Panc1 (cell line): ENCODE results near the gene PKM. TPM values are rescaled to one million over a fixed set of nuclear protein-coding genes. Genes with fewer than 3 reads are reported as not detected.

ENCODE experiments used
- ATAC-seq: fragments of 200-7000 bp; cut with Tn5 transposase; 2 replicates; pipeline ENCODE4 v1.9.1; 2020; ENCODE audit warnings: mild to moderate bottlenecking, moderate library complexity
- BruUV-seq: library from RNA; stranded (reverse); fragments of 400-500 nt; replicated peaks from 2 replicates; lab custom pipeline; 2021; lab: Mats Ljungman, UMichigan
- CTCF ChIA-PET: fragments of 300-600 bp; sonication (Branson Sonifier 250); formaldehyde crosslinking; loops from one replicate; lab custom pipeline; 2022; ENCODE audit warnings: antibody characterized with exemption; lab: Charles Lee
- POLR2A ChIA-PET: fragments of 300-600 bp; sonication (Branson Sonifier 250); formaldehyde crosslinking; loops from one replicate; lab custom pipeline; 2022; ENCODE audit warnings: antibody characterized with exemption; lab: Charles Lee
- DNase-seq: peaks from one replicate; pipeline ENCODE4 v3.0.0-alpha.2; 2010; ENCODE audit warnings: low read depth, low spot score
- H3K27ac ChIP-seq: 2 replicates; pipeline ENCODE4 v1.5.1; 2011; ENCODE audit warnings: mild to moderate bottlenecking, low read length, inconsistent platforms
- H3K27me3 ChIP-seq: fragments of 200-500 bp; sonication (Bioruptor generic); 2 replicates; pipeline ENCODE4 v1.6.0; 2014; ENCODE audit warnings: low read length, inconsistent platforms; ENCODE audit not compliant: control insufficient read depth, insufficient read depth
- H3K36me3 ChIP-seq: fragments of 200-500 bp; sonication (Bioruptor generic); 2 replicates; pipeline ENCODE4 v1.5.1; 2014; ENCODE audit warnings: inconsistent platforms, mild to moderate bottlenecking, low read length, moderate library complexity; ENCODE audit not compliant: control insufficient read depth, insufficient read depth
- H3K4me1 ChIP-seq: 2 replicates; pipeline ENCODE4 v1.5.1; 2011; ENCODE audit warnings: inconsistent platforms, mild to moderate bottlenecking, low read length, moderate library complexity; ENCODE audit not compliant: control insufficient read depth, insufficient read depth
- H3K4me3 ChIP-seq, 2 experiments: 2 replicates each; pipeline ENCODE4 v1.5.1; 2011 to 2012; ENCODE audit warnings: low read depth in 2 of 2, low read length in 2 of 2, mild to moderate bottlenecking in 2 of 2, inconsistent platforms in 1 of 2, moderate library complexity in 1 of 2
- H3K9me3 ChIP-seq: fragments of 200-500 bp; sonication (Bioruptor generic); 2 replicates; pipeline ENCODE4 v1.5.1; 2014; ENCODE audit warnings: low read depth, mild to moderate bottlenecking, inconsistent platforms, low read length, moderate library complexity; ENCODE audit not compliant: control insufficient read depth, insufficient read depth
- POLR2AphosphoS5 ChIP-seq: IDR thresholded peaks from 2 replicates; pipeline ENCODE4 v1.6.1; 2012; ENCODE audit warnings: mild to moderate bottlenecking, low read depth, low read length, moderate library complexity
- REST ChIP-seq, 2 experiments: IDR thresholded peaks; 2 replicates each; pipeline ENCODE4 v1.6.1; 2011 to 2012; ENCODE audit warnings: low read depth in 2 of 2, control low read depth in 1 of 2, low read length in 1 of 2, mild to moderate bottlenecking in 1 of 2, moderate library complexity in 1 of 2; ENCODE audit not compliant: insufficient read depth in 1 of 2
- SIN3A ChIP-seq: IDR thresholded peaks from 2 replicates; pipeline ENCODE4 v1.6.1; 2012; ENCODE audit warnings: low read depth, mild to moderate bottlenecking, low read length, moderate library complexity, borderline replicate concordance; ENCODE audit not compliant: insufficient read depth
- TCF7L2 ChIP-seq: IDR thresholded peaks from 2 replicates; pipeline ENCODE4 v1.6.1; 2011; ENCODE audit warnings: mild to moderate bottlenecking, low read depth, low read length, inconsistent platforms
- in situ Hi-C: cut with HindIII; loops from 2 replicates; pipeline ENCODE4 v1.10.0; 2016; ENCODE audit warnings: low sequenced_read_pairs, low pct_unique_long_range_greater_than_20kb
- intact Hi-C: fragments of 100-400 bp; cut with micrococcal nuclease; formaldehyde crosslinking; loops from one replicate; pipeline ENCODE4 v1.10.0; 2022; ENCODE audit not compliant: unreplicated experiment
- total RNA-seq: library from RNA; stranded (reverse); gene quantifications from one replicate; pipeline ENCODE4 v1.2.1, GENCODE V29; 2021; ENCODE audit not compliant: unreplicated experiment
- TF ChIP-seq, protein P1 (sequence below): fragments of 450-650 bp; IDR thresholded peaks from 2 replicates; pipeline ENCODE4 v1.5.1; 2017; ENCODE audit warnings: mild to moderate bottlenecking

The PKM gene
- total RNA-seq, 1 experiment from 2014 or later, result 1,590 TPM

GRCh38 chr15:72227720-72228119 is 3.3 kb downstream of the PKM start:
- no peaks in the 10 kb centered on the region for H3K27me3 ChIP-seq
- no TSS peak for BruUV-seq
- intact Hi-C loops (no loop called here), in situ Hi-C loops (no loop called here)
- POLR2A ChIA-PET, result interaction anchor here (0.6 to 0.7 kb wide), 3 partner anchors 26 to 295 kb away, joined by 5 to 9 read pairs (median 8); no protein-coding TSS in a partner anchor
- peaks cover 25% of the 10 kb centered on the region for H3K36me3 ChIP-seq
- CTCF ChIA-PET, result interaction anchor here (0.7 to 1.7 kb wide), 2 partner anchors 26 to 1643 kb away, joined by 4 to 19 read pairs; no protein-coding TSS in a partner anchor
- ATAC-seq (no peak), DNase-seq (no peak)
- no peaks in the 10 kb centered on the region for H3K9me3 ChIP-seq
- H3K27ac ChIP-seq, result peak overlapping the region; percentile 96
- TF ChIP-seq, protein P1, sequence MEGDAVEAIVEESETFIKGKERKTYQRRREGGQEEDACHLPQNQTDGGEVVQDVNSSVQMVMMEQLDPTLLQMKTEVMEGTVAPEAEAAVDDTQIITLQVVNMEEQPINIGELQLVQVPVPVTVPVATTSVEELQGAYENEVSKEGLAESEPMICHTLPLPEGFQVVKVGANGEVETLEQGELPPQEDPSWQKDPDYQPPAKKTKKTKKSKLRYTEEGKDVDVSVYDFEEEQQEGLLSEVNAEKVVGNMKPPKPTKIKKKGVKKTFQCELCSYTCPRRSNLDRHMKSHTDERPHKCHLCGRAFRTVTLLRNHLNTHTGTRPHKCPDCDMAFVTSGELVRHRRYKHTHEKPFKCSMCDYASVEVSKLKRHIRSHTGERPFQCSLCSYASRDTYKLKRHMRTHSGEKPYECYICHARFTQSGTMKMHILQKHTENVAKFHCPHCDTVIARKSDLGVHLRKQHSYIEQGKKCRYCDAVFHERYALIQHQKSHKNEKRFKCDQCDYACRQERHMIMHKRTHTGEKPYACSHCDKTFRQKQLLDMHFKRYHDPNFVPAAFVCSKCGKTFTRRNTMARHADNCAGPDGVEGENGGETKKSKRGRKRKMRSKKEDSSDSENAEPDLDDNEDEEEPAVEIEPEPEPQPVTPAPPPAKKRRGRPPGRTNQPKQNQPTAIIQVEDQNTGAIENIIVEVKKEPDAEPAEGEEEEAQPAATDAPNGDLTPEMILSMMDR, result no peak
- TF ChIP-seq POLR2AphosphoS5 (no peak), REST (IDR thresholded peaks at IDR 0.05; ENCODE audit: insufficient read depth in 1 of 2, low read depth in 2 of 2, low read length in 1 of 2) (no peak), SIN3A (no peak), TCF7L2 (no peak)
- H3K4me1 ChIP-seq, result peaks cover 49% of the 10 kb centered on the region
- peak overlapping the region; percentile 84 to 97 for H3K4me3 ChIP-seq

- ATAC-seq, result no peak
- Histone ChIP-seq H3K4me3 (peak overlapping the region; percentile 84 to 97), H3K36me3 (peaks cover 25% of the 10 kb centered on the region)
These were observed 3.8 kb downstream of the PKM start for GRCh38 chr15:72227192-72227586.

More at GRCh38 chr15:72227192-72227586, 3.8 kb downstream of the PKM start:
- no peak for TF ChIP-seq SIN3A
- no peak for TF ChIP-seq POLR2AphosphoS5
- no peak for TF ChIP-seq REST (IDR thresholded peaks at IDR 0.05; ENCODE audit: insufficient read depth in 1 of 2, low read depth in 2 of 2, low read length in 1 of 2)
- no peak for TF ChIP-seq TCF7L2
- TF ChIP-seq, protein P1, result no peak
- Histone ChIP-seq H3K4me1 (peaks cover 49% of the 10 kb centered on the region), H3K9me3 (no peaks in the 10 kb centered on the region), H3K27ac (peak overlapping the region; percentile 96), H3K27me3 (no peaks in the 10 kb centered on the region)
- BruUV-seq, result no TSS peak
- in situ Hi-C loops (no loop called here), intact Hi-C loops (no loop called here)
- CTCF ChIA-PET, result interaction anchor here (1.3 to 1.7 kb wide), 2 partner anchors 26 to 27 kb away, joined by 4 to 7 read pairs; no protein-coding TSS in a partner anchor
- no peak for DNase-seq
- POLR2A ChIA-PET, result interaction anchor here (0.6 to 0.7 kb wide), 2 partner anchors 26 to 294 kb away, joined by 8 to 9 read pairs; no protein-coding TSS in a partner anchor
